GM21825 (cell line): ENCODE results near the gene CASP1.
"Not testable (repeated sequence)": the region's sequence is repeated elsewhere in the genome, so short reads cannot be mapped to it uniquely, and the experiment has no call there.

Experiments
- ATAC-seq: cut with Tn5 transposase; IDR thresholded peaks from one replicate; pipeline ENCODE4 v1.9.1; 2021; ENCODE audit warnings: mild to moderate bottlenecking, moderate library complexity; ENCODE audit not compliant: unreplicated experiment

The CASP1 gene

GRCh38 chr11:105034813-105035620 lies at the start of gene CASP1:
CASP1 (minus strand) TSS chr11:105035144; CDS start chr11:105035113, 31 bp downstream.
- ATAC-seq = peak; percentile 97

GRCh38 chr11:105081412-105082150 lies 46.6 kb upstream of the CASP1 start:
- no peak for ATAC-seq

GRCh38 chr11:105080171-105080906 lies 45.4 kb upstream of the CASP1 start:
- ATAC-seq = not testable (repeated sequence)

- no peak for ATAC-seq
Measured at GRCh38 chr11:105078283-105078682, 43.3 kb upstream of the CASP1 start.

- ATAC-seq = not testable (repeated sequence)
Measured at GRCh38 chr11:105077141-105077790, 42.3 kb upstream of the CASP1 start.

GRCh38 chr11:105074166-105074530 lies 39.2 kb upstream of the CASP1 start:
- ATAC-seq = no peak

GRCh38 chr11:105073456-105074165 lies 38.7 kb upstream of the CASP1 start:
- no peak for ATAC-seq

GRCh38 chr11:105072080-105072479 lies 37.1 kb upstream of the CASP1 start:
- ATAC-seq = not testable (repeated sequence)

- ATAC-seq = no peak
Measured at GRCh38 chr11:105071089-105071732, 36.3 kb upstream of the CASP1 start.

- no peak for ATAC-seq
Measured at GRCh38 chr11:105070306-105070705, 35.4 kb upstream of the CASP1 start.

- ATAC-seq = not testable (repeated sequence)
Measured at GRCh38 chr11:105069749-105070148, 34.8 kb upstream of the CASP1 start.

GRCh38 chr11:105063245-105063941 lies 28.4 kb upstream of the CASP1 start:
- not testable (repeated sequence) for ATAC-seq

- ATAC-seq = no peak
Measured at GRCh38 chr11:105057432-105057831, 22.5 kb upstream of the CASP1 start.

GRCh38 chr11:105056446-105056845 lies 21.5 kb upstream of the CASP1 start:
- ATAC-seq = no peak

GRCh38 chr11:105054723-105055493 lies 20.0 kb upstream of the CASP1 start:
- no peak for ATAC-seq

GRCh38 chr11:105052487-105052886 lies 17.5 kb upstream of the CASP1 start:
- ATAC-seq = no peak

- no peak for ATAC-seq
Measured at GRCh38 chr11:105051559-105051958, 16.6 kb upstream of the CASP1 start.

GRCh38 chr11:105049481-105049880 lies 14.5 kb upstream of the CASP1 start:
- no peak for ATAC-seq
